Activated naive CD8-positive, alpha-beta T cell treated with anti-CD3 and anti-CD28 coated beads, Interleukin-2, amount 50 U/mL, for 24 hours (primary cell): Measurements from ENCODE around the gene GNPTG.

Source experiments
- ATAC-seq: fragments of 150-1000 bp; cut with Tn5 transposase; one replicate; pipeline ENCODE4 v1.10.0; 2021
- DNase-seq: peaks from one replicate; pipeline ENCODE4 v3.0.0; 2021
- H3K27ac Mint-ChIP-seq: one replicate; pipeline ENCODE4 v1.8.0; 2021; ENCODE audit warnings: mild to moderate bottlenecking, mixed read lengths
- H3K27me3 Mint-ChIP-seq: one replicate; pipeline ENCODE4 v1.8.0; 2021; ENCODE audit warnings: mixed read lengths
- H3K36me3 Mint-ChIP-seq: one replicate; pipeline ENCODE4 v1.8.0; 2021; ENCODE audit warnings: low read depth, mixed read lengths
- H3K4me1 Mint-ChIP-seq: one replicate; pipeline ENCODE4 v1.8.0; 2021; ENCODE audit warnings: mixed read lengths
- H3K4me3 Mint-ChIP-seq: one replicate; pipeline ENCODE4 v1.8.0; 2021; ENCODE audit warnings: mild to moderate bottlenecking, moderate library complexity, mixed read lengths
- H3K9me3 Mint-ChIP-seq: one replicate; pipeline ENCODE4 v1.8.0; 2021; ENCODE audit warnings: mixed read lengths

Gene GNPTG

GRCh38 chr16:1335211-1335971 is 16.3 kb upstream of the GNPTG start:
- H3K27ac Mint-ChIP-seq, result no peak overlapping the region

GRCh38 chr16:1335996-1336395 is 15.7 kb upstream of the GNPTG start:
- Mint-ChIP-seq H3K9me3 (no peaks in the 10 kb centered on the region), H3K4me1 (peaks cover 14% of the 10 kb centered on the region), H3K27ac (no peak overlapping the region), H3K27me3 (peaks cover 23% of the 10 kb centered on the region), H3K36me3 (no peaks in the 10 kb centered on the region), H3K4me3 (no peak overlapping the region)
- no peak for ATAC-seq
- DNase-seq, result no peak

More at GRCh38 chr16:1335211-1335971, 16.3 kb upstream of the GNPTG start:
- Mint-ChIP-seq H3K4me3 (no peak overlapping the region), H3K9me3 (no peaks in the 10 kb centered on the region), H3K36me3 (no peaks in the 10 kb centered on the region), H3K27me3 (peaks cover 23% of the 10 kb centered on the region), H3K4me1 (peaks cover 14% of the 10 kb centered on the region)
- DNase-seq (no peak), ATAC-seq (no peak)

GRCh38 chr16:1336619-1337018 is 15.1 kb upstream of the GNPTG start:
- Mint-ChIP-seq H3K4me3 (no peak overlapping the region), H3K4me1 (peaks cover 9% of the 10 kb centered on the region), H3K27me3 (peaks cover 19% of the 10 kb centered on the region), H3K36me3 (no peaks in the 10 kb centered on the region), H3K9me3 (no peaks in the 10 kb centered on the region), H3K27ac (no peak overlapping the region)
- DNase-seq (no peak), ATAC-seq (no peak)

- ATAC-seq (no peak), DNase-seq (no peak)
- no peaks in the 10 kb centered on the region for H3K36me3 Mint-ChIP-seq
- H3K9me3 Mint-ChIP-seq, result no peaks in the 10 kb centered on the region
- H3K27me3 Mint-ChIP-seq, result peaks cover 12% of the 10 kb centered on the region
- no peak overlapping the region for H3K27ac Mint-ChIP-seq
- H3K4me3 Mint-ChIP-seq, result no peak overlapping the region
- H3K4me1 Mint-ChIP-seq, result peaks cover 11% of the 10 kb centered on the region
These were observed 14.2 kb upstream of the GNPTG start for GRCh38 chr16:1337486-1337885.

GRCh38 chr16:1338119-1338730 is 13.5 kb upstream of the GNPTG start:
- H3K4me1 Mint-ChIP-seq, result peaks cover 14% of the 10 kb centered on the region
- ATAC-seq, result no peak
- H3K36me3 Mint-ChIP-seq, result no peaks in the 10 kb centered on the region
- H3K27me3 Mint-ChIP-seq, result peaks cover 9% of the 10 kb centered on the region
- peak; percentile 48 for DNase-seq
- H3K4me3 Mint-ChIP-seq, result no peak overlapping the region
- H3K9me3 Mint-ChIP-seq, result no peaks in the 10 kb centered on the region
- no peak overlapping the region for H3K27ac Mint-ChIP-seq

- ATAC-seq, result no peak
- H3K4me3 Mint-ChIP-seq, result no peak overlapping the region
- H3K9me3 Mint-ChIP-seq, result no peaks in the 10 kb centered on the region
These were observed 12.7 kb upstream of the GNPTG start for GRCh38 chr16:1338855-1339675.

GRCh38 chr16:1340730-1341494 is 10.8 kb upstream of the GNPTG start:
- H3K36me3 Mint-ChIP-seq, result no peaks in the 10 kb centered on the region
- no peak for DNase-seq
- no peaks in the 10 kb centered on the region for H3K9me3 Mint-ChIP-seq
- no peak for ATAC-seq
- H3K4me3 Mint-ChIP-seq, result no peak overlapping the region
- peaks cover 18% of the 10 kb centered on the region for H3K4me1 Mint-ChIP-seq
- peaks cover 1% of the 10 kb centered on the region for H3K27me3 Mint-ChIP-seq
- no peak overlapping the region for H3K27ac Mint-ChIP-seq

More at GRCh38 chr16:1338855-1339675, 12.7 kb upstream of the GNPTG start:
- H3K27me3 Mint-ChIP-seq, result peaks cover 9% of the 10 kb centered on the region
- no peak for DNase-seq
- no peaks in the 10 kb centered on the region for H3K36me3 Mint-ChIP-seq
- H3K27ac Mint-ChIP-seq, result no peak overlapping the region
- H3K4me1 Mint-ChIP-seq, result peaks cover 18% of the 10 kb centered on the region

- Mint-ChIP-seq H3K27ac (no peak overlapping the region), H3K4me3 (no peak overlapping the region), H3K4me1 (peaks cover 18% of the 10 kb centered on the region), H3K9me3 (no peaks in the 10 kb centered on the region), H3K27me3 (no peaks in the 10 kb centered on the region), H3K36me3 (no peaks in the 10 kb centered on the region)
- ATAC-seq (no peak), DNase-seq (no peak)
These were observed 10.0 kb upstream of the GNPTG start for GRCh38 chr16:1341495-1342420.

GRCh38 chr16:1342526-1343427 is 9.0 kb upstream of the GNPTG start:
- Mint-ChIP-seq H3K27ac (peak overlapping the region; percentile 31), H3K9me3 (no peaks in the 10 kb centered on the region), H3K27me3 (no peaks in the 10 kb centered on the region), H3K4me1 (peaks cover 18% of the 10 kb centered on the region), H3K4me3 (peak overlapping the region; percentile 43), H3K36me3 (no peaks in the 10 kb centered on the region)
- ATAC-seq (peak; percentile 82), DNase-seq (peak; percentile 88)

GRCh38 chr16:1343428-1344242 is 8.1 kb upstream of the GNPTG start:
- ATAC-seq (no peak), DNase-seq (no peak)

GRCh38 chr16:1344499-1344898 is 7.2 kb upstream of the GNPTG start:
- DNase-seq (no peak), ATAC-seq (no peak)
- Mint-ChIP-seq H3K4me1 (peaks cover 18% of the 10 kb centered on the region), H3K4me3 (no peak overlapping the region), H3K9me3 (no peaks in the 10 kb centered on the region), H3K27ac (no peak overlapping the region), H3K27me3 (no peaks in the 10 kb centered on the region), H3K36me3 (no peaks in the 10 kb centered on the region)

More at GRCh38 chr16:1343428-1344242, 8.1 kb upstream of the GNPTG start:
- peaks cover 18% of the 10 kb centered on the region for H3K4me1 Mint-ChIP-seq
- peak overlapping the region; percentile 31 for H3K27ac Mint-ChIP-seq
- H3K36me3 Mint-ChIP-seq, result no peaks in the 10 kb centered on the region
- H3K27me3 Mint-ChIP-seq, result no peaks in the 10 kb centered on the region
- H3K4me3 Mint-ChIP-seq, result peak overlapping the region; percentile 43
- H3K9me3 Mint-ChIP-seq, result no peaks in the 10 kb centered on the region

- peaks cover 19% of the 10 kb centered on the region for H3K4me1 Mint-ChIP-seq
- no peak overlapping the region for H3K4me3 Mint-ChIP-seq
- no peaks in the 10 kb centered on the region for H3K36me3 Mint-ChIP-seq
- H3K27ac Mint-ChIP-seq, result no peak overlapping the region
- no peaks in the 10 kb centered on the region for H3K27me3 Mint-ChIP-seq
- no peaks in the 10 kb centered on the region for H3K9me3 Mint-ChIP-seq
- no peak for ATAC-seq
- no peak for DNase-seq
These were observed 6.6 kb upstream of the GNPTG start for GRCh38 chr16:1345087-1345486.
